ENCODE measurements around the gene SOD1.
A peak's percentile ranks its signal among the peaks of the same experiment; 100 is the strongest.
"Not testable (repeated sequence)": the region's sequence is repeated elsewhere in the genome, so short reads cannot be mapped to it uniquely, and the experiment has no call there.

Gene SOD1

GRCh38 chr21:31656199-31657095 lies 3.0 kb upstream of the SOD1 start:
- DNase-seq, result no peak

GRCh38 chr21:31658053-31658452 lies 1.4 kb upstream of the SOD1 start:
- peak; percentile 6 for DNase-seq

DNA sequence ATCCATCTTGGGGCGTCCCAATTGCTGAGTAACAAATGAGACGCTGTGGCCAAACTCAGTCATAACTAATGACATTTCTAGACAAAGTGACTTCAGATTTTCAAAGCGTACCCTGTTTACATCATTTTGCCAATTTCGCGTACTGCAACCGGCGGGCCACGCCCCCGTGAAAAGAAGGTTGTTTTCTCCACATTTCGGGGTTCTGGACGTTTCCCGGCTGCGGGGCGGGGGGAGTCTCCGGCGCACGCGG lies 282 bp upstream of the SOD1 start:
- no peak for DNase-seq

DNA sequence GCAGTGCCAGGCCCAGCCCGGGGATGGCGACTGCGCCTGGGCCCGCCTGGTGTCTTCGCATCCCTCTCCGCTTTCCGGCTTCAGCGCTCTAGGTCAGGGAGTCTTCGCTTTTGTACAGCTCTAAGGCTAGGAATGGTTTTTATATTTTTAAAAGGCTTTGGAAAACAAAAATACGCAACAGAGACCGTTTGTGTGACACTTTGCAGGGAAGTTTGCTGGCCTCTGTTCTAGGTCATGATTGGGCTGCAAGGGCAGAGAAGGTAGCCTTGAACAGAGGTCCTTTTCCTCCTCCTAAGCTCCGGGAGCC lies 719 bp downstream of the SOD1 start:
- no peak for DNase-seq

DNA sequence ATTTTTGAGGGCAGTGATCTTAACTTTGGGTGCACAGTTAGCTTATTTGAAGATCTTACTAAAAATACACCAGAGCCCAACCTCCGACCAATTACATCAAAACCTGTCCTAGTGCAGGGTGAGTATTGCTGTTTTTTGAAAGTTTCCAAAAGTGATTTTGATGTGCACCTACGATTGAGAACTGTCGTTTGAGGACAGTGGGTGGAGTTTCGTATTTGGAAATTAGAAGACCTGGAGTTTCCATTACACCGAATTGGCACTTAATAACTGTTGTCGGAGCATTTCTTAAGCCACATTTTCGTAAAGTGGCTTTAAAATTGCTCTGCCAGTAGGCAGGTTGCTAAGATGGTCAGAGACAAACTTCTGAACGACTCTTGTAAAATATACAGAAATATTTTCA lies 1.1 kb downstream of the SOD1 start:
- peak; percentile 50 for DNase-seq

DNA sequence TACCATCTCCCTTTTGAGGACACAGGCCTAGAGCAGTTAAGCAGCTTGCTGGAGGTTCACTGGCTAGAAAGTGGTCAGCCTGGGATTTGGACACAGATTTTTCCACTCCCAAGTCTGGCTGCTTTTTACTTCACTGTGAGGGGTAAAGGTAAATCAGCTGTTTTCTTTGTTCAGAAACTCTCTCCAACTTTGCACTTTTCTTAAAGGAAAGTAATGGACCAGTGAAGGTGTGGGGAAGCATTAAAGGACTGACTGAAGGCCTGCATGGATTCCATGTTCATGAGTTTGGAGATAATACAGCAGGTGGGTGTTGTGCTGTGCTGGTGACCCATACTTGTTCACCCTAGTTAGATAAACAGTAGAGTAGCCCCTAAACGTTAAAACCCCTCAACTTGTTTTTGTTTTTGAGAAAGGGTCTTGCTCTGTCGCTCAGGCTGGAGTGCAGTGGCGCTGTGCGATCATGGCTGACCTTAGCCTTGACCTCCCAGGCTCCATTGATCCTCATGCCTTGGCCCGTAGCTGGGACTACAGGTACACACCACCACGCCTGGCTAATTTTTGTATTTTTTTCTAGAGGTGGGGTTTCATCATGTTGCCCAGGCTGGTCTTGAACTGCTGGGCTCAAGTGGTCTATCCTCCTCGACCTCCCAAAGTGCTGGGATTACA lies 4.2 kb downstream of the SOD1 start:
- DNase-seq, result no peak

DNA sequence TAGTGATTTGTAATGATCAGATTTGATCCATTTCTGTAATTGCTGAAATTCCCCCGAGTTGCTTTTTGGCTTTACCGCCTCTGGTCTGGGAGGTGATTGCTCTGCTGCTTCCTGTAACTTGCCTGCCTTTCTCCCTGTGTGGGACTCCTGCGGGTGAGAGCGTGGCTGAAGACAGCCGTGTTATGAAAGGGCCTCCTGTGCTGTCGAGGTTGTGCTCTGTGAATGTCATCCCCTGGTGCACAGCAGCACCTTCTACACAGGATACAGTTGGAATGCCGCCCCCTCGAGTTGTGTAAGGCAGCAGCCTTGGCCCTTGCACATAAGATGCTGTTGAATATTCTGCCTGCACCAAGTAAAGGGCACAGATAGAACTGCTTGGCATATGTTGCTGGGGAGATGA lies 5.9 kb downstream of the SOD1 start:
- no peak for DNase-seq

DNA sequence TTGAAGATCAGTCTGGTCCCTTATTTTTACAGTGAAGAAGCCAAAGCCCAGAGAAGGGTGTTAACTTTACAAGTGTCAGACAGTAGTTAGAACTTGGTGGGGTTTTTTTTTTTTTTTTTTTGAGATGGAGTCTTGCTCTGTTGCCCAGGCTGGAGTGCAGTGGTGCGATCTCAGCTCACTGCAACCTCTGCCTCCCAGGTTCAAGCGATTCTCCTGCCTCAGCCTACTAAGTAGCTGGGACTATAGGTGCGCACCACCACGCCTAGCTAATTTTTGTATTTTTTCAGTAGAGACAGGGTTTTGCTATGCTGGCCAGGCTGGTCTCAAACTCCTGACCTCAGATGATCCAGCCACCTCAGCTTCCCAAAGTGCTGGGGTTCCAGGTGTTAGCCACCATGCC lies 6.4 kb downstream of the SOD1 start:
- not testable (repeated sequence) for DNase-seq

DNA sequence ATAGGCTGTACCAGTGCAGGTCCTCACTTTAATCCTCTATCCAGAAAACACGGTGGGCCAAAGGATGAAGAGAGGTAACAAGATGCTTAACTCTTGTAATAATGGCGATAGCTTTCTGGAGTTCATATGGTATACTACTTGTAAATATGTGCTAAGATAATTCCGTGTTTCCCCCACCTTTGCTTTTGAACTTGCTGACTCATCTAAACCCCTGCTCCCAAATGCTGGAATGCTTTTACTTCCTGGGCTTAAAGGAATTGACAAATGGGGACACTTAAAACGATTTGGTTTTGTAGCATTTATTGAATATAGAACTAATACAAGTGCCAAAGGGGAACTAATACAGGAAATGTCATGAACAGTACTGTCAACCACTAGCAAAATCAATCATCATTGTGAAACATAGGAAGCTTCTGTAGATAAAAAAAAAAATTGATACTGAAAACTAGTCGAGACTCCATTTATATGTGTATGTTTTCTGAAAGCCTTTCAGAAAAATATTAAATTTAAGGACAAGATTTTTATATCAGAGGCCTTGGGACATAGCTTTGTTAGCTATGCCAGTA lies 7.0 kb downstream of the SOD1 start:
- DNase-seq, result no peak

DNA sequence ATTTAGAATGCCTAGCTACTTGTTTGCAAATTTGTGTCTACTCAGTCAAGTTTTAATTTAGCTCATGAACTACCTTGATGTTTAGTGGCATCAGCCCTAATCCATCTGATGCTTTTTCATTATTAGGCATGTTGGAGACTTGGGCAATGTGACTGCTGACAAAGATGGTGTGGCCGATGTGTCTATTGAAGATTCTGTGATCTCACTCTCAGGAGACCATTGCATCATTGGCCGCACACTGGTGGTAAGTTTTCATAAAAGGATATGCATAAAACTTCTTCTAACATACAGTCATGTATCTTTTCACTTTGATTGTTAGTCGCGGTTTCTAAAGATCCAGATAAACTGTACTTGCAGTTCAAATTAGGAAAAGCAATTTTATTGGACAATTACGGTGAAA lies 7.6 kb downstream of the SOD1 start:
- DNase-seq, result no peak

DNA sequence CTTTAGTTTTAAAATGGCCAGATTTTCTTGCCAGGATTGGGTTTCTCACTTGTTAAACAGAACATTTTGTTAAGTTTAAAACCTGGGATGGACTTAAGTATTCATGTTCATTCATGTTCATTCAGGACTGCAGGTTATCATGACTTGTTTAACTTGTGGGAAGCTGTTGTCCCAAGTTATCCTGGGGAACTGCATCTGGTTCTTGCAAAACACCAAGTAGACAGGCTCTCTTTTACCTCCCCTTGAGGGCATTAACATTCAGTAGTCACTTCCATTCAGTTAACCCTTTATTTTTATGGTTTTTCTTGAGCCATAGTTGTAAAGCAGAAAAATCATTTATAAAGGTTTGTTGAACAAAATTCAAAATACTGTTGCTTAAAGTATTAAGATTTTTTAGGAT lies 8.1 kb downstream of the SOD1 start:
- peak; percentile 38 for DNase-seq

DNA sequence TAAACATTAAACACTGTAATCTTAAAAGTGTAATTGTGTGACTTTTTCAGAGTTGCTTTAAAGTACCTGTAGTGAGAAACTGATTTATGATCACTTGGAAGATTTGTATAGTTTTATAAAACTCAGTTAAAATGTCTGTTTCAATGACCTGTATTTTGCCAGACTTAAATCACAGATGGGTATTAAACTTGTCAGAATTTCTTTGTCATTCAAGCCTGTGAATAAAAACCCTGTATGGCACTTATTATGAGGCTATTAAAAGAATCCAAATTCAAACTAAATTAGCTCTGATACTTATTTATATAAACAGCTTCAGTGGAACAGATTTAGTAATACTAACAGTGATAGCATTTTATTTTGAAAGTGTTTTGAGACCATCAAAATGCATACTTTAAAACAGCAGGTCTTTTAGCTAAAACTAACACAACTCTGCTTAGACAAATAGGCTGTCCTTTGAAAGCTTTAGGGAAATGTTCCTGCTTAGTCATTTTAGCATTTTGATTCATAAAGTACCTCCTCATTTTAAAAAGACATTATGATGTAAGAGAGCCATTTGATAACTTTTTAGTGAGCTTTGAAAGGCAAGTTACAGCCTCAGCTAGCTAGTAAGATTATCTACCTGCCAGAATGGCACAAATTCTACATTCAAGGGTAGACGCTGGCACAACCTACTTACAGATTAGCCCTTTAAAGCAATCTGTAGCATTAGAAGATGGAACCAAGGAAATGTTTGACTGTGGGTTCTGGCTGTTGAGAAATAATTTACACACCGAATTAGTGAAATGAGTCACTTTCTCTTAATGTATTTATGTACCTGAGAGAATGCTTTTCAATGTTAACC lies 9.4 kb downstream of the SOD1 start:
- DNase-seq, result no peak

GRCh38 chr21:31670070-31670469 lies 10.6 kb downstream of the SOD1 start:
- no peak for DNase-seq

GRCh38 chr21:31671146-31671716 lies 11.7 kb downstream of the SOD1 start:
- DNase-seq, result no peak

DNA sequence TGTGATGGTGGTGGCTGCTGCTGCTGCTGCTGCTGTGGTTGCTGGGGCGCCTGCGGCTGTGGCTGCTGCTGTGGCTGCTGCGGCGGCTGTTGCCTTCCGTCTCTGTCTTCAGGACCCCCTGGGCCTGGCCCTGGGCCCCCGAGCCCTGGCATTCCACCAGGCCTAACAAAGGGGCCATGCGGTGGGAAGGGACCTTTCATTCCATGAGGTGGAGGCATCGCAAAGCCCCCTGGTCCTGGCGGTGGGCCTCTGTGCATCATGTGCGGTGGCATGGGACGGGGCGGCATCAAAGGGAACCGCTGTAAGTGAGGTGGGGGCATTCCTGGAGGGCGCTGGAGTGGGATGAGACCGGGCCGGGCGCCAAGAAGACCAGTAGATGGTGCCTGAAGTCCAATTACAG lies 12.4 kb downstream of the SOD1 start:
- no peak for DNase-seq

DNA sequence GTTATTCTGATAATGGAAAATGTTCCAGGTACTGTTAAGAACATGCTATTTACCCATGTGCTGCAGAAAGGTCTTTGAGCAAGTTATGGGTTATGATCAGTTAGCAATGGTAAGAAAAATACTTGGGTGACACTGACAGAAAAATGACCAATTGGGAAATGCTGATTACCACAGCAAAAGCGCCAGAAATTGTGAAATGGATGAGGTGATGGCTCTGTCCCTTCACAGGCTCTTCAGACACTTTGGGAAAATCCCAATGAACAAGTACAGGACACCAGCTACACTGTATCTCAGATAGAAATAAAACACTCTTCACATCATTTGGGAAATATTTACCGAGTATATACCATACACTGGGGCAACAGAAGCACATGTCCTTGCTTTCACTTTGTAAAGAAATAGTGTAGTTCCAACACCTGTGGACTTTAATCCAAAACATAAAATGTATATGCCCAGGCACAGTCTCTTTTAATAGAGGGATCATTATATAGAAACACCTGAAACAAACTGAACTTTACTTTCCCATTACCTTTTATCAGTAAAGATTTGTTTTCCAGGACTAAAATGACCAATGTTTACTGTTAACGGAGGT lies 13.9 kb downstream of the SOD1 start:
- DNase-seq, result no peak

GRCh38 chr21:31675318-31675717 lies 15.8 kb downstream of the SOD1 start:
- DNase-seq, result no peak

DNA sequence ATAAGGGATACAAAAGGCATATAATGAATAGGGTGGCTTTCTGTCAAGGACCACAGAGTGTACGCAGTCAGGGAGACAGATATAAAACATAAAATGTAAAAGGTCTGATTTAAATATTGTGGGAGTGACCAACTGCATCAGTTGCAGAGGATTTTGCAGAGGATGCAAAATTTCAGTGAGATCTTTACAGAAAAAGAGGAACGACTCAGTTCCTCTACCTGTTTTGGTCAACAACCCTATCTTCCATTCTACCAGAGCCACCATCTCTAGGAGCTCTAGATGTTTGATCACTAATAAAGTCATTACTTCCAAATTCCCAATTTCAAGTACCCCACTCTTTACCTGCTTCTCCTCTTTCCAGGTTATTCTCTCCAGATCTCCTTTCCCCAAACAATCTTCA lies 16.5 kb downstream of the SOD1 start:
- DNase-seq, result no peak

DNA sequence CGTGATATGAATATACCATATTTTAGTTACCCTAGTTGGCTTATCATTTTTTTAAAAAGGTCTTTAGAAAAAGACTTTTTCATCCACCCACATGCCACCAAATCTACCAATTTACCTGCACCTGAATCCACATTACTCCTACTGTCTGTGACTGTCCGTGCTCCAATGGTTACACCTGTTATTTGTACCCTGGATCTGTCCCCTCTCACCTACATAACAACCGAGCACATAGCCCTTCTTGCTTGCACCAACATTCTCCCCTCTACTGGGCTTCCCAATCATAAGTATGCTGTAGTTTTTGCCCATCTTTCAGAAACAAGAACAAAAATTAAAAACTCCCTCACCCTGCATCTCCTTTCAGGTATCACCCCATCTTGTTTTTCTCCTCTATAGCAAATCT lies 17.6 kb downstream of the SOD1 start:
- no peak for DNase-seq

- no peak for DNase-seq
Observed at GRCh38 chr21:31678478-31678877, 19.0 kb downstream of the SOD1 start.

DNA sequence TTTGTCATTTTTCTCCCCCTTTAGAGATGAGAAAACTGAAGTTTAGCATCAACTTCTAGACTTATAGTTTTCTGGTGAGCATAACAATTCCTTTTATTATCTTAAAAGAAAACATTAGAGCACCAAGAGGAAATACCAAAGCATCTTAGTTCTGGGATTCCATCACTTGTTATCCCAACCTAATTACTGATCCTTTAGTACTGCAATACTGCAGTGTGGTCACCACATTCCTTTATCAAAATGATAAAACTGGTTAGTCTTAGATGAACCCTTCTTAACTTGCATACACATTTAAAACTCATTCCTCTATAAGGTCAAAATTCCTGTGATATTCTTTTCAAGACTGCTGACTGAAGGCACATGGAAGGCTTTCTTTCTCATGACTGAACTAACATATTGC lies 23.1 kb downstream of the SOD1 start:
- DNase-seq, result no peak

DNA sequence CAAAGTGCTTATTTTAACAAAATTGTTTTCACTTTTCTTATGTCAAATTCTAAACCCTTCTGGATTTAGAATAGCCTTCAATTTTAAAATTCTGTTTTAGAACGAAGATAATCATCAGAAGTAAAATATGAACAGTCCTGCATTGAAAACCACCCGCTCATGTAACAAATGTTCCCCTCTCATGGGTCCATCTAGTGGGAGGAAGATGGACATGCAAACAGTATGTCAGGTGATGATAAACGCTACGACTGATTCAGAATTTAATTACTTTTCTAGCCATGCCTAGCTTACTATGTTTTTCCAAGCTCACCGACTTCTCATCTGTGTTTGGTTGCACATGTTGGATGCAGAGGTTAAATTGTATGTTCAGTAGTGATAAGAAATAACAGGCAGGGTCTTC lies 23.5 kb downstream of the SOD1 start:
- no peak for DNase-seq

- no peak for DNase-seq
Observed at GRCh38 chr21:31684918-31685317, 25.4 kb downstream of the SOD1 start.
